SIG-M5 treated with dmso at 0.1 percent for 504 hours (cell line): Measurements from ENCODE around the gene SYT8.
"Not testable (repeated sequence)": the region's sequence is repeated elsewhere in the genome, so short reads cannot be mapped to it uniquely, and the experiment has no call there.

ENCODE experiments used
- DNase-seq: peaks from one replicate; lab custom pipeline; 2025; ENCODE audit not compliant: unreplicated experiment; lab: John Stamatoyannopoulos, UW

Gene SYT8

GRCh38 chr11:1883346-1884302 lies 48.8 kb downstream of the SYT8 start:
- DNase-seq, result no peak

GRCh38 chr11:1884303-1884700 lies 49.5 kb downstream of the SYT8 start:
- no peak for DNase-seq

GRCh38 chr11:1886551-1886950 lies 51.8 kb downstream of the SYT8 start:
- not testable (repeated sequence) for DNase-seq
